WERI-Rb-1 (cell line): ENCODE data around the gene CCDC92.

ENCODE experiments used
- DNase-seq: peaks from one replicate; pipeline ENCODE4 v3.0.0-alpha.2; 2020
- H3K27ac ChIP-seq: fragments of 250-450 bp; sonication (Bioruptor Pico); 2 replicates; pipeline ENCODE4 v1.5.1; 2020; ENCODE audit warnings: mild to moderate bottlenecking, moderate library complexity
- H3K27me3 ChIP-seq: fragments of 250-450 bp; sonication (Bioruptor Pico); 2 replicates; pipeline ENCODE4 v1.5.1; 2021; ENCODE audit warnings: mild to moderate bottlenecking, low read depth, moderate library complexity; ENCODE audit not compliant: insufficient read depth, severe bottlenecking
- H3K36me3 ChIP-seq: fragments of 250-450 bp; sonication (Bioruptor Pico); 2 replicates; pipeline ENCODE4 v1.5.1; 2020; ENCODE audit warnings: mild to moderate bottlenecking, moderate library complexity
- H3K4me3 ChIP-seq: 2 replicates; pipeline ENCODE4 v1.5.1; 2011; ENCODE audit warnings: low read depth, mild to moderate bottlenecking, control low read depth, low read length
- H3K9me3 ChIP-seq: fragments of 250-450 bp; sonication (Bioruptor Pico); 2 replicates; pipeline ENCODE4 v1.5.1; 2021; ENCODE audit warnings: mild to moderate bottlenecking, moderate library complexity; ENCODE audit not compliant: severe bottlenecking
- TF ChIP-seq, protein P1 (sequence below): IDR thresholded peaks from 2 replicates; pipeline ENCODE4 v1.5.1; 2011; ENCODE audit warnings: low read depth, mild to moderate bottlenecking, control low read depth, inconsistent platforms, low read length

Gene CCDC92

DNA sequence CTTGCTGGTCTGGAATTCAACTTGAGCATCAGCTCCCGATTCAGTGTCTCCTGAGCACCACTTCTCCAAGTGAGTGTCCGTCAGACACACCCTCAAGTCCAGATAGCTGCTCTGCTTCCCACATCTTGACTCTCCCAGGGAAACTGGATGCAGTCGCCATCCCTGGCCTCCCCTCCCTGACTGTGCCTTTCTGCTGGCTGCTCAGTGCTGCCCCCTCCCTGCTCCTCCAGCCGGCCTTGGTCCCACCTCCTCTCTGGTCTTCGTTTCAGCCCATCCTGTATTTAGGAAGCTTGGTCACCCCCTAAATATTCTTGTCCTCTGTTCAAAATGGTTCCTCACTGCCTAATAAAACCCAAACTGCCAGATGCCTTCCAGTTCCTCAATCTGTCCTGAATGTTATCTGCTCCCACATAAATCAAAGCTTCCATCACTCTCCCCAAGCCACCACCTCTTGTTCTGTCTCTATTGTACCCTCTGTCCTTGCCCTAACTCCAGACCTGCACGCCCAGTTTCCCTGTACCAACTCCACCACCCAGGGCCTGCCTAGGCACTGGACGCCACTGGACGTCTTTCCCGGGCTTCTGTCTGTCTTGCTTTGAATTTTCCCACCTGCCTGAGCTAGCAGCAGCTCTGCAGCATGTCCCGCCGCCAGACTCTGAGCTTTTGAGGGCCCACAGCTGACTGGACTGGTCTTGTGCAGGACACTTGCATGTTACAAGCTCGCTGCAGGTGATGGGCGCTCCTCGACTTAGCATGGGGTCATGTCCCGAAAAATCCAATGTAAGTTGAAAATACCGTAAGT is 33.8 kb downstream of the CCDC92 start:
- TF ChIP-seq, protein P1, sequence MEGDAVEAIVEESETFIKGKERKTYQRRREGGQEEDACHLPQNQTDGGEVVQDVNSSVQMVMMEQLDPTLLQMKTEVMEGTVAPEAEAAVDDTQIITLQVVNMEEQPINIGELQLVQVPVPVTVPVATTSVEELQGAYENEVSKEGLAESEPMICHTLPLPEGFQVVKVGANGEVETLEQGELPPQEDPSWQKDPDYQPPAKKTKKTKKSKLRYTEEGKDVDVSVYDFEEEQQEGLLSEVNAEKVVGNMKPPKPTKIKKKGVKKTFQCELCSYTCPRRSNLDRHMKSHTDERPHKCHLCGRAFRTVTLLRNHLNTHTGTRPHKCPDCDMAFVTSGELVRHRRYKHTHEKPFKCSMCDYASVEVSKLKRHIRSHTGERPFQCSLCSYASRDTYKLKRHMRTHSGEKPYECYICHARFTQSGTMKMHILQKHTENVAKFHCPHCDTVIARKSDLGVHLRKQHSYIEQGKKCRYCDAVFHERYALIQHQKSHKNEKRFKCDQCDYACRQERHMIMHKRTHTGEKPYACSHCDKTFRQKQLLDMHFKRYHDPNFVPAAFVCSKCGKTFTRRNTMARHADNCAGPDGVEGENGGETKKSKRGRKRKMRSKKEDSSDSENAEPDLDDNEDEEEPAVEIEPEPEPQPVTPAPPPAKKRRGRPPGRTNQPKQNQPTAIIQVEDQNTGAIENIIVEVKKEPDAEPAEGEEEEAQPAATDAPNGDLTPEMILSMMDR: peak; percentile 83
- H3K36me3 ChIP-seq: no peaks in the 10 kb centered on the region
- peak; percentile 41 for DNase-seq
- no peak overlapping the region for H3K27ac ChIP-seq
- no peaks in the 10 kb centered on the region for H3K9me3 ChIP-seq
- no peaks in the 10 kb centered on the region for H3K27me3 ChIP-seq
- H3K4me3 ChIP-seq: no peak overlapping the region

DNA sequence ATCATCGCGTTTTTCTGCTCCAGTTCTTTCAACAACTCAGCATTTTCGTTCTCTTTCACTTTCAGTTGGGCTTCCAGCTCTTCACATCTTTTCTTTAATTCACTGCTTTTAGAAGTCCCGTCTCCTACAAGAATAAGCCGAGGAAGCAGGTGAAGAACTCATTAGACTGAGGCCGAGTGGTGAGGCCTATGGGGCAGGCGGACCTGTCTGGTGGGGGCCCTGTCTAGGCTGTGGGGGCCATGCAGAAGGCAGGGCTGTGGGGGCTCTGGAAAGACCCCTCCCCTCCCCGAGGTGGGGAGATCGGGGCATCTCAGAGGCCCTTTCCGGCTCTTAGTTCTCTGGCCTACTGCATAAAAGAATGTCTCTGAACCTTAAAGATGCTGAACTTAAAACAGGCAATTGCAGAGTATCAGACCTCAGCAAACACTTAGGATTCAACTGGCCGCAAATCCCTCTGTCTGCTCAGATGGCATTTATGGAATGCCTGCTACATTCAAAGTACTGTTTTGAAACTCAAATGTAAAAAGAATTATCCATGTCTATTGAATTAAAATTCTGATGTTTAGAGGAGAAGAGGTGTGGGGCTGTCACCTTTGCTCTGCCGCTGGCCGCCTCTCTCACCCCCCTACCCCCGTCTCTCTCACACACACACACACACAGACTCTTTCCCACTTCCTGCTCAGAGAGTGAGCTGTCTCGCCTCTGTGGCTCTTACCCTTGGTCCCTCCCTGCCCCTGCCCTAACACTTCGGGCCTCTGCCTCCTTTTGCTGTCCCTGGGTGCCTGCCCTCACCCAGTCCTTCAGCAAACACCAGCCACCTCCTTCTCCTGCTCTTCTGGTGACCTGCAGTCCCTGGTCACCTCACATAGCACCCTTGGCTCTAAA is 34.7 kb downstream of the CCDC92 start:
- TF ChIP-seq, protein P1: no peak
- DNase-seq: no peak
- no peaks in the 10 kb centered on the region for H3K27me3 ChIP-seq

DNA sequence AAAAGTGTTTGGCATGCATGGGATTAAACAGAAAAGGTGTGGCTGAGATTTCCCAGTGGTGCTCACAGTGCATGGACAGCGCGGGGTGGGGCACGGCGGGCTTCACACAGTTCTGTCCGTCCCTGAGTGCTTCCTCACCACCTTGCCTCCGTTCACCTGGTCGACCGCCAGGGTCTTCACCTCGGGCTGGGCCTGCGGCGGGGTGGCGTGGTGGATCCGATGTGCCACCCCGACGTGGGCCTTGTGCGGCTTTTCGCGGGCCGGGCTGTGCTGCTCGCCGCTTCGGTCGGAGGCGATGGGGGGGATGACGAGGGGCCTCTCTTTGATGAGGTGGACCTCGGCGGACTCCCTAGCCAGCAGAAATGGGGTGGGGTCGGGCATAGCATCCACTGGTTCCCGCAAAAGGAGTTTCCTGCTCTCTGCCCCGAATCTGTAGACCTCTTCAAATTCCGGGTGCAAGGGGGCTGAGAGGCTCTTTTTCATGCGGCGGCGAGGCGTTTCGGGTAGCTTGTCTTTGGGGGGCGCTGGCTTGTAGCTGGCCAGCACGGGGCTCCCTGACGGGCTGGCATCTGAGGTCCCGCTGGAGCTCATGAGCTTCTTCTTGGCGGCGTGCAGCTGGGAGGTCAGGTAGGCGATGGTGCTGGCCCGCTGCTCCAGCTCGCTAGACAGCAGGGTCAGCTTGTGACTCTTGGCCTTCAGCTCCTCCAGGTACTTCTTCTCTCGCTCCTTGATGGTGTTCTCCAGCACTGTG is 35.5 kb downstream of the CCDC92 start:
- Histone ChIP-seq H3K27ac (no peak overlapping the region), H3K27me3 (no peaks in the 10 kb centered on the region), H3K4me3 (no peak overlapping the region), H3K36me3 (no peaks in the 10 kb centered on the region), H3K9me3 (no peaks in the 10 kb centered on the region)
- TF ChIP-seq, protein P1: no peak
- DNase-seq: no peak

More for the DNA sequence above, 34.7 kb downstream of the CCDC92 start:
- Histone ChIP-seq H3K36me3 (no peaks in the 10 kb centered on the region), H3K9me3 (no peaks in the 10 kb centered on the region), H3K27ac (no peak overlapping the region), H3K4me3 (no peak overlapping the region)

DNA sequence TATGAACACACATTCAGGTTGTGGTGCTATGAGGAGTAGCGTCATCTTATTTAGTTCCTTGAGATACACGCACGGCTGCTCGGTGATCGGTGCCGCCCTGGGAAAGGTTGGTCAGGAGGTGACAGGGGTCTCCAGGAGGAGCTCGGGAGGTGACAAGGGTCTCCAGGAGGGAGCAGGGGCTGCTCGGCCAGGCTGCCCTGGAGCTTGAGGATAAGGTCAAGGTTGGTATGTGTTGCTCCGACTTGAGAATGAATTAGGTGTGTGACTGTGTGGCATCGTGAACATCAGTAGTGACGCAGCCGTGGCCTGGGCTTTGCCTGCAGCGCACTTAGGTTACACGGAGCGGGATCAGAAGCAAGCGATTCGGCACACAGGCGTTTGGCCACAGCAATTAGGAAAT is 36.2 kb downstream of the CCDC92 start:
- Histone ChIP-seq H3K4me3 (no peak overlapping the region), H3K27ac (no peak overlapping the region), H3K27me3 (no peaks in the 10 kb centered on the region), H3K9me3 (no peaks in the 10 kb centered on the region), H3K36me3 (no peaks in the 10 kb centered on the region)
- no peak for DNase-seq
- TF ChIP-seq, protein P1: no peak

DNA sequence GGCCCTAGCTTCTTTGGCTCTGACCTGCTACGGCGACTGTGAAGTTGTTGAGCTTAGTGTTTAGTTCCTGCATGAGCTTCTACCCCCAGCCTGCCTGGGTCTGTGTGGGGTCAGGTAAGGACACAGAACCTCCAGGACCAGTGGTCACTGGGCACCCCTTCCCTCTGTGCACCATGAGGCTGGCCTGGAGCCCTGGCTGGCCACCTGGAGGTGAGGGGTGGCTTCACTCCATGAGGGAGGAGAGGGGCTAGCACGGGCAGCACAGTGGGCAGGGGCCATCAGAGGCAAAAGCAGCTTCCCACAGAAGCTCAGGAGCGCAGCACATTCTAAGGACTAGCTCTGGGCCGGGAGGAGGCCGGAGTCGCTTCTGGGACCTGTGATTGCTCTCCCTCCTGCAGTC is 36.7 kb downstream of the CCDC92 start:
- TF ChIP-seq, protein P1: no peak
- DNase-seq: no peak
- no peak overlapping the region for H3K27ac ChIP-seq
- H3K4me3 ChIP-seq: no peak overlapping the region
- no peaks in the 10 kb centered on the region for H3K27me3 ChIP-seq
- no peaks in the 10 kb centered on the region for H3K9me3 ChIP-seq
- no peaks in the 10 kb centered on the region for H3K36me3 ChIP-seq
